Thyroid gland (tissue), 4 donors: ENCODE measurements around the gene ITGBL1.

Source experiments
- CTCF ChIP-seq, 6 experiments: fragments of 200-600 bp in 3 of 6; fragments of 450-650 bp in 3 of 6; sonication (generic) in 3 of 6; IDR thresholded peaks; one replicate each; pipeline ENCODE4 v1.5.1; 2016 to 2019; ENCODE audit warnings: antibody characterized with exemption in 6 of 6, mild to moderate bottlenecking in 2 of 6, inconsistent platforms in 1 of 6, moderate library complexity in 1 of 6
- POLR2A ChIP-seq, 2 donors: fragments of 450-650 bp; IDR thresholded peaks; one replicate each; pipeline ENCODE4 v1.6.1; 2017; ENCODE audit warnings: antibody characterized with exemption in 2 of 2, mild to moderate bottlenecking in 2 of 2, moderate library complexity in 1 of 2

- TF ChIP-seq CTCF (IDR thresholded peaks at IDR 0.05) (no peak), POLR2A (IDR thresholded peaks at IDR 0.05) (no peak)
These were observed 39.9 kb downstream of the ITGBL1 start for GRCh38 chr13:101492251-101492910.
